HG02571 (cell line): ENCODE measurements around the gene PKN1.

ENCODE experiments used
- ATAC-seq: cut with Tn5 transposase; IDR thresholded peaks from one replicate; pipeline ENCODE4 v1.9.1; 2021; ENCODE audit warnings: mild to moderate bottlenecking, moderate library complexity; ENCODE audit not compliant: unreplicated experiment

Gene PKN1

GRCh38 chr19:14425696-14426138, 7.4 kb upstream of the PKN1 start:
- ATAC-seq = no peak

- ATAC-seq = no peak
Measured at GRCh38 chr19:14427461-14427860, 5.6 kb upstream of the PKN1 start.

- no peak for ATAC-seq
Measured at GRCh38 chr19:14428882-14429416, 4.2 kb upstream of the PKN1 start.

- no peak for ATAC-seq
Measured at GRCh38 chr19:14430712-14431111, 2.4 kb upstream of the PKN1 start.

GRCh38 chr19:14433554-14434501, 722 bp downstream of the PKN1 start:
- ATAC-seq = no peak

- ATAC-seq = no peak
Measured at GRCh38 chr19:14434543-14435319, 1.6 kb downstream of the PKN1 start.

GRCh38 chr19:14435320-14436050, 2.4 kb downstream of the PKN1 start:
- no peak for ATAC-seq

GRCh38 chr19:14437578-14438140, 4.6 kb downstream of the PKN1 start:
- ATAC-seq = no peak

GRCh38 chr19:14439014-14439413, 5.9 kb downstream of the PKN1 start:
- no peak for ATAC-seq

GRCh38 chr19:14440049-14440448, 6.9 kb downstream of the PKN1 start:
- no peak for ATAC-seq

GRCh38 chr19:14441041-14441938, 8.2 kb downstream of the PKN1 start:
- no peak for ATAC-seq

GRCh38 chr19:14442891-14443631, 10.0 kb downstream of the PKN1 start:
- no peak for ATAC-seq

GRCh38 chr19:14443632-14444216, 10.6 kb downstream of the PKN1 start:
- no peak for ATAC-seq

- ATAC-seq = no peak
Measured at GRCh38 chr19:14446336-14447036, 13.4 kb downstream of the PKN1 start.

GRCh38 chr19:14449321-14449720, 16.2 kb downstream of the PKN1 start:
- no peak for ATAC-seq

GRCh38 chr19:14450168-14450874, 17.2 kb downstream of the PKN1 start:
- no peak for ATAC-seq

- ATAC-seq = no peak
Measured at GRCh38 chr19:14450876-14451275, 17.8 kb downstream of the PKN1 start.
